SK-N-SH treated with all-trans-retinoic acid at 6 μM for 48 hours (cell line): Measurements from ENCODE around the gene PNKD.

ENCODE experiments used
- ATAC-seq: fragments of 200-7000 bp; cut with Tn5 transposase; 3 replicates; pipeline ENCODE4 v1.9.1; 2020; ENCODE audit warnings: mild to moderate bottlenecking, moderate library complexity
- ARNTL ChIP-seq: fragments of 450-650 bp; formaldehyde crosslinking; IDR thresholded peaks from 2 replicates; pipeline ENCODE4 v1.5.0; 2020; ENCODE audit warnings: low read depth, mild to moderate bottlenecking, moderate library complexity, borderline replicate concordance
- BACH2 ChIP-seq: fragments of 250-450 bp; sonication (Bioruptor Pico); IDR thresholded peaks from 2 replicates; pipeline ENCODE4 v1.9.0; 2021; ENCODE audit warnings: mild to moderate bottlenecking, borderline replicate concordance
- CREB5 ChIP-seq: fragments of 250-450 bp; sonication (Bioruptor Pico); IDR thresholded peaks from 2 replicates; pipeline ENCODE4 v1.5.1; 2020; ENCODE audit warnings: low read depth, mild to moderate bottlenecking, moderate library complexity
- CSRNP3 ChIP-seq: fragments of 250-450 bp; sonication (Bioruptor Pico); IDR thresholded peaks from 2 replicates; pipeline ENCODE4 v1.5.1; 2021; ENCODE audit warnings: mild to moderate bottlenecking, moderate library complexity
- GLIS3 ChIP-seq: fragments of 250-450 bp; sonication (Bioruptor Pico); IDR thresholded peaks from 2 replicates; pipeline ENCODE4 v1.5.0; 2020; ENCODE audit warnings: mild to moderate bottlenecking, moderate library complexity
- OSR1 ChIP-seq: fragments of 250-450 bp; sonication (Bioruptor Pico); IDR thresholded peaks from 2 replicates; pipeline ENCODE4 v1.8.0; 2022; ENCODE audit warnings: moderate library complexity, mild to moderate bottlenecking, inconsistent platforms
- RARB ChIP-seq: fragments of 250-450 bp; sonication (Bioruptor Pico); IDR thresholded peaks from 2 replicates; pipeline ENCODE4 v1.8.0; 2021; ENCODE audit warnings: mild to moderate bottlenecking, moderate library complexity
- TOX ChIP-seq: fragments of 250-450 bp; sonication (Bioruptor Pico); IDR thresholded peaks from 2 replicates; pipeline ENCODE4 v1.8.0; 2021; ENCODE audit warnings: mild to moderate bottlenecking, moderate library complexity, borderline replicate concordance
- TSHZ2 ChIP-seq: fragments of 250-450 bp; sonication (Bioruptor Pico); IDR thresholded peaks from 2 replicates; pipeline ENCODE4 v1.5.0; 2020; ENCODE audit warnings: mild to moderate bottlenecking, moderate library complexity
- ZC3H10 ChIP-seq: fragments of 250-450 bp; sonication (Bioruptor Pico); IDR thresholded peaks from 2 replicates; pipeline ENCODE4 v1.5.1; 2021; ENCODE audit warnings: mild to moderate bottlenecking, moderate library complexity
- ZNF565 ChIP-seq: fragments of 450-650 bp; formaldehyde crosslinking; conservative IDR thresholded peaks from 2 replicates; pipeline ENCODE4 v1.5.0; 2020; ENCODE audit warnings: low read depth, mild to moderate bottlenecking, moderate library complexity
- ZNF70 ChIP-seq: fragments of 450-650 bp; formaldehyde crosslinking; IDR thresholded peaks from 2 replicates; pipeline ENCODE4 v1.5.0; 2020; ENCODE audit warnings: mild to moderate bottlenecking, moderate library complexity
- ZNF8 ChIP-seq: fragments of 450-650 bp; formaldehyde crosslinking; IDR thresholded peaks from 2 replicates; pipeline ENCODE4 v1.5.0; 2020; ENCODE audit warnings: mild to moderate bottlenecking, moderate library complexity
- TF ChIP-seq, protein P1 (sequence below): fragments of 250-450 bp; sonication (Bioruptor Pico); IDR thresholded peaks from 2 replicates; pipeline ENCODE4 v1.8.0; 2021; ENCODE audit warnings: low read depth, mild to moderate bottlenecking, moderate library complexity, borderline replicate concordance

The PNKD gene

DNA sequence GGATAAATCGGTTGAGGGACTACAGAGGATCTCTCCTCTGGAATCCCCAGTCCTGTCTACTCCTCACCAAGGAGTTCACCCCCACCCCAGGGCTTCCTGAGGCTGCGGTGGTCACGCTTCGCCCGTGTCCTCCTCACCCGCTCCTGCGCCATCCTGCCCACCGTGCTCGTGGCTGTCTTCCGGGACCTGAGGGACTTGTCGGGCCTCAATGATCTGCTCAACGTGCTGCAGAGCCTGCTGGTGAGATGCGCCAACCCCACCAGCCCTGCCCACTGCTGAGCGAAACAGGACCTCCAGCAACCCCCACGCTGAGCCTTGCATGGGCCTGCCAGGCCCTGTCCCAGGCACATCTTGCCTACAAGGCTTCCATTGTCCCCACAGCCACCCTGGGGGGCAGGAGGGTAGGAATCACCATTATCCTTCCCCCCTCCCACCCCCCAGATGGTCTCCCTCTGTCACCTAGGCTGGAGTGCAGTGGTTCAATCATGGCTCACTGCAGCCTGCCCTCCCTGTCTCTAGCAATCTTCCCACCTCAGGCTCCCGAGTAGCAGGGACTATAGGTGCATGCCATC is 122.7 kb downstream of the PNKD start:
- no peak for ATAC-seq
- TF ChIP-seq ZNF8 (CRISPR knock-in tag) (no peak), RARB (no peak)
- TF ChIP-seq, all 23 proteins: peak for 0

DNA sequence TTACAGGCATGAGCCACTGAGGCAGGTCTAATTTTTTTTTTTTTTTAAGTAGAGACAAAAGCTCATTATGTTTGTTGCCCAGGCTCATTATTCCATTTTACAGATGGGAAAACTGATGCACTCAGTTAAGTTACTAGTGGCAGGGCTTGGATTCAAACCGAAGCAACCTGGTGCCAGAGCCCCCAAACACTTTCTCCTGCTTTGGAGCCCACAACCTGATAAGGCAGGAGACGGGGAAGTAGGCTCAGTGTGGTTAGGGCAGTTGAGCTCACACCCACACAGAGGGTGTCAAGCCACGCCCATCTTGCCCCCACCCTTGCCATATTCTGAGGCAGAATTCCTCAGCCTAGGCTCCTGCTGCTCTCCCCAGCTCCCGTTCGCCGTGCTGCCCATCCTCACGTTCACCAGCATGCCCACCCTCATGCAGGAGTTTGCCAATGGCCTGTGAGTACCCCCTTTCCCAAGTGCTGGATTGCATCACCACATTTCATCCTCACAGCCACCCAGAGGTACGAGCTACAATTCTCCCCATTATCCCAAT is 123.5 kb downstream of the PNKD start:
- no peak for ATAC-seq
- no peak for TF ChIP-seq ZNF565 (CRISPR knock-in tag)
- TF ChIP-seq CREB5 (CRISPR knock-in tag), result no peak
- TF ChIP-seq, protein P1, sequence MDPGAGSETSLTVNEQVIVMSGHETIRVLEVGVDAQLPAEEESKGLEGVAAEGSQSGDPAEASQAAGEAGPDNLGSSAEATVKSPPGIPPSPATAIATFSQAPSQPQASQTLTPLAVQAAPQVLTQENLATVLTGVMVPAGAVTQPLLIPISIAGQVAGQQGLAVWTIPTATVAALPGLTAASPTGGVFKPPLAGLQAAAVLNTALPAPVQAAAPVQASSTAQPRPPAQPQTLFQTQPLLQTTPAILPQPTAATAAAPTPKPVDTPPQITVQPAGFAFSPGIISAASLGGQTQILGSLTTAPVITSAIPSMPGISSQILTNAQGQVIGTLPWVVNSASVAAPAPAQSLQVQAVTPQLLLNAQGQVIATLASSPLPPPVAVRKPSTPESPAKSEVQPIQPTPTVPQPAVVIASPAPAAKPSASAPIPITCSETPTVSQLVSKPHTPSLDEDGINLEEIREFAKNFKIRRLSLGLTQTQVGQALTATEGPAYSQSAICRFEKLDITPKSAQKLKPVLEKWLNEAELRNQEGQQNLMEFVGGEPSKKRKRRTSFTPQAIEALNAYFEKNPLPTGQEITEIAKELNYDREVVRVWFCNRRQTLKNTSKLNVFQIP (CRISPR knock-in tag), result no peak
- no peak for TF ChIP-seq TOX (CRISPR knock-in tag)
- no peak for TF ChIP-seq OSR1 (CRISPR knock-in tag)
- no peak for TF ChIP-seq ZNF70 (CRISPR knock-in tag)
- TF ChIP-seq BACH2 (CRISPR knock-in tag), result no peak
- no peak for TF ChIP-seq TSHZ2 (CRISPR knock-in tag)
- TF ChIP-seq ZC3H10, result no peak
- TF ChIP-seq, all 23 proteins: peak for 0

DNA sequence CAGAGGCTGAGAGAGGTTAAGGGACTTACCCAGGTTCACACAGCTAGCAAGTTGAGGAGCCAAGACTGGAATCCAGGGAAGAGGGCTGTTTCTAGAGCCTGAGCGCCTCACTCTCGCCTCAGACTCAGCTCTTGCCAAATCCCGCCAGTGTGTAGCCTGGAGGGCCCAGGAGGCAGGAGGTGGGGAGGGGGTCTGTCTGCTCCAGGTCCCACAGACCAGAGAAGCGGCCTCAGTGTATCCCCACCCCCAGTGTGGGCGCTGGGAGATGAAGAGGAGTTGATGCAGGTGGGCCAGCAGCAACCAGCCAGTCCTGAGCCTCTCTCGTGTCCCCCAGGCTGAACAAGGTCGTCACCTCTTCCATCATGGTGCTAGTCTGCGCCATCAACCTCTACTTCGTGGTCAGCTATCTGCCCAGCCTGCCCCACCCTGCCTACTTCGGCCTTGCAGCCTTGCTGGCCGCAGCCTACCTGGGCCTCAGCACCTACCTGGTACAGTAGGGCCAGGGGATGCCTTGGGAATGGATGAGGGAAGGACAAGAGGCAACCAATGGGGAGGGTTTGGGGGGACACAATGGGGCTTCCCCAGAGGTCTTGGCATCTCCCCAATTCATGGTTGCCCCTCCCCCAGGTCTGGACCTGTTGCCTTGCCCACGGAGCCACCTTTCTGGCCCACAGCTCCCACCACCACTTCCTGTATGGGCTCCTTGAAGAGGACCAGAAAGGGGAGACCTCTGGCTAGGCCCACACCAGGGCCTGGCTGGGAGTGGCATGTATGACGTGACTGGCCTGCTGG is 124.2 kb downstream of the PNKD start:
- ATAC-seq, result no peak
- no peak for TF ChIP-seq CSRNP3 (CRISPR knock-in tag)
- no peak for TF ChIP-seq RARB
- TF ChIP-seq, protein P1 (CRISPR knock-in tag), result no peak
- TF ChIP-seq TSHZ2 (CRISPR knock-in tag), result no peak
- TF ChIP-seq GLIS3 (CRISPR knock-in tag), result no peak
- TF ChIP-seq ARNTL (CRISPR knock-in tag), result no peak
- no peak for TF ChIP-seq OSR1 (CRISPR knock-in tag)
